AG04449 (cell line): ENCODE results near the gene ZNG1F.
"Not testable (repeated sequence)": the region's sequence is repeated elsewhere in the genome, so short reads cannot be mapped to it uniquely, and the experiment has no call there.

Experiments
- CTCF ChIA-PET: fragments of 350-600 bp; formaldehyde crosslinking; extraction: SDS; loops from one replicate; lab custom pipeline; 2021; ENCODE audit warnings: antibody characterized with exemption; lab: Yijun Ruan, JAX
- POLR2A ChIA-PET: fragments of 400-600, 350-600 bp; formaldehyde crosslinking; extraction: SDS; loops from one replicate; lab custom pipeline; 2020; ENCODE audit warnings: antibody characterized with exemption, inconsistent platforms; lab: Yijun Ruan, JAX
- DNase-seq: peaks from one replicate; pipeline ENCODE4 v3.0.0-alpha.2; 2010; ENCODE audit warnings: low read depth, low spot score
- H3K4me3 ChIP-seq: 2 replicates; pipeline ENCODE4 v1.5.1; 2011; ENCODE audit warnings: low read depth, mild to moderate bottlenecking, control low read depth, low read length

The ZNG1F gene

DNA sequence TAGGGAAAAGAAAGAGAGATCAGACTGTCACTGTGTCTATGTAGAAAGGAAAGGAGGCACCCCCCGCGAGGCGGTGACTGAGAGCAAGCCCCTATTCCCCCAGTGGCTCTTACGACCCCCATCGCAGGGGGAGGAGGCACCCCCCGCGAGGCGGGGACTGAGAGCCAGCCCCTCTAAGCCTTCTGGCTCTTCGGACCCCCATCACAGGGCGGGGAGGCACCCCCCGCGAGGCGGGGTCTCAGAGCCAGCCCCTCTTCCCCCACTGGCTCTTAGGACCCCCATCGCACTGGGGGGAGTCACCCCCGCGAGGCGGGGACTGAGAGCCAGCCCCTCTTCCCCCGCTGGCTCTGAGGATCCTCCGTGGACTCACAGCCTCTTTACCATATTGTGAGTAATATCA, 84.6 kb downstream of the ZNG1F start:
- POLR2A ChIA-PET, DNase-seq, CTCF ChIA-PET, H3K4me3 ChIP-seq: not testable (repeated sequence)

DNA sequence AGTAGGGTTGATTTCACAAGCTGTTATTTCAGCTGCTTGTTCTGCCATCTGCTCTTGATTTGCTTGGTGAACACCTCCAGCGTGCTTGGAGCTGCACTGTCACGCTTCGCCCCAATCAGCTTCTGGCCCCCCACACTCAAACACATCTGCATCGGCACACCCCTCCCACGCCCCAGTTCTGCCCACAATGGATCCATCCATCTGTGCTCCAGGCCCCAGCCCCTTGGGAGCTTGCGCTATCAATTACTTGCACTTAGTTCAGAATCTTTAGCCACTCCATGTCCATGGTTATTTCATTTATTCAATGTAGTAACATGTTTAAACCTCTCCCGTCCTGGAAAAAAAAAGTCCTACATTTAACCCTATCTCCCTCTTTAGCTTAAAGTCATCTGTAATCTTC, 88.6 kb downstream of the ZNG1F start:
- H3K4me3 ChIP-seq, POLR2A ChIA-PET, CTCF ChIA-PET, DNase-seq: not testable (repeated sequence)

DNA sequence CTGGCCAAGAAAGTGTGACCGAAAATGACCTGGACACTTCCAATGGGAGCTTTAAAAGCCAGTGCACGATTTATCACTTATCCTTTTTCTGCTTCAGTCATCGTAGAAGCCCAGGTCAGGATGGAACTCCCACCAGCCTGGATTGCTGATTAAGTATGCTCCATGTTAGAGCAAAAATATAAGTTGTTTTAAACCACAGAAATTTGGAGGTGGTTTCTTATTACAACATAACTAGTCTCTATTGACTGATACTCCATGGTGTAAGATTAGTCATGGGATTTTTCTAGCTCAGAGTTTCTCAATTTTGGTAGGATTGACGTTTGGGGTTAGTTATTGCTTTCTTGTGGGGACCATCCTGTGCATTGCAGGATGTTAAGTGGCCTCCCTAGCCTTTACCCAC, 90.4 kb downstream of the ZNG1F start:
- CTCF ChIA-PET, H3K4me3 ChIP-seq, POLR2A ChIA-PET, DNase-seq: not testable (repeated sequence)

DNA sequence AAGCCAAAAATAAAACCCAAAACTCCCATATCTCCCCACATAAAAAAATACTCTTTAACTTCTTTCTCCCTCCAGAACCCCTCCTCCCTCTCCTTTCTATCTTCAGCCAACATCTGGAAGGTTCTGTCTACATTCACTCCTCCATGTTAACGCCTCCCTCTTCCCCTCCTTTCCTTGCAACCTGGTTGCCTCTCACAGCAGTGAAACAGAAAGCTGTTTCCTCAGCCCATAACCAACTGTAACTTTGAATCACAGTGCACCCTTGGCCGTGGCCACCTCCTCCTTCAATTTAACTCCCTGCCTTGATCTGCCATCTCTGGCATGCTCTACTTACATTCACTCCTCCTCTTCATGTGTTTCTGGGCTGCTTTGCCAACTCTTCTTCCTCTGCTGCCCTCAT, 94.1 kb downstream of the ZNG1F start:
- H3K4me3 ChIP-seq, CTCF ChIA-PET, POLR2A ChIA-PET, DNase-seq: not testable (repeated sequence)

DNA sequence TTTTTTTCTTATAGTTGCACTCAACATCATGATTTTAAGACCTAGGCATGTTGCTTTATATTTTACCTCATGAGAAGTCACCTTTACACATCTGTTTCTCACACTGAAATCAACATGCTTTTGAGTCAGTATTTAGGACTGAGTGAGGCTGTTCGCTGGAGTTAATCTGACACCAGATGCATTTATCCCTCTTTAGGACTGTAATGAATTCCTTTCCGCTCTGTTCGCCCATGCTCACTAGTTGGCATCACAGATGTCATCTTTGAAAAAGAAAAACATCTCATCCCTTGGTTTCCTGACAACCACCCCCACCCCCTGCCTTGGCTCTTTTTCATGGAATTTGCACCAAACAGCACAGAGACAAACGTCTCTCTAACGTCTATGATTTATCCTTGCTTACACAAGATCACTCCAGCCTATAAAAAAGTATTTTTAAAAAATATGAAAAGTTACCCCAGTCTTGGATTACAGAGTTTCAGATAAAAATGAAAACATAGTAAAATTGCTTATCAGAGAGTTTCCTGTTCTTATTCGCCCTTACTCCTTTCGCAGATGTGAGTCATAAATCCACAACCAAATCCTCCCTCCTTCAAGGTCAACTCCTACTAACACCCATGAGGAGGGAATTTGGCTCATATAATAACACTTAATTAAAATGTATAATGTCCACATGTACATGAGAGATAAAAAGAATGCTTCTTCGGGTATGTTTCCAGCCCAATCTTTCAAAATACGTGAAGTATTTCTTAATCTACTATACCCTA, 94.9 kb downstream of the ZNG1F start:
- H3K4me3 ChIP-seq, DNase-seq, POLR2A ChIA-PET: not testable (repeated sequence)

DNA sequence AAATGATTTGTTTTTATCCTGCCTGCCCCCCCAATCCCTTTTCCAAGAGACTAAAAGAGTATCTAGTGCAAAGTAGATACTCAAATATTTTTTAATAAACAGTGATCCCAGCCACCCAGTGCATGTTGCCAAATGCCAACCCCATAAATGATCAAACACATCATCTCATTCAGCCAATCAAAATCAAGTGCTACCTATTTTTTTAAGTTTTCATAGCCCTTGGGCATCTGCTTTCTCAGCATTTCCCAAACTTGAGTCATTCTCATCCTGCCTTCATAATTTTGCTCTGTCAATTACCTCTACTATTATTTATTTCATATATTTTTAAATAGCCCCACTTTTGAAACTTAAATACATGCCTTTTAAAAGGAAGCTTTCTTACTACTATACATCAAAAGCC, 98.2 kb downstream of the ZNG1F start:
- DNase-seq, CTCF ChIA-PET, H3K4me3 ChIP-seq, POLR2A ChIA-PET: not testable (repeated sequence)

More for the DNA sequence above, 94.9 kb downstream of the ZNG1F start:
- CTCF ChIA-PET = not testable (repeated sequence)

DNA sequence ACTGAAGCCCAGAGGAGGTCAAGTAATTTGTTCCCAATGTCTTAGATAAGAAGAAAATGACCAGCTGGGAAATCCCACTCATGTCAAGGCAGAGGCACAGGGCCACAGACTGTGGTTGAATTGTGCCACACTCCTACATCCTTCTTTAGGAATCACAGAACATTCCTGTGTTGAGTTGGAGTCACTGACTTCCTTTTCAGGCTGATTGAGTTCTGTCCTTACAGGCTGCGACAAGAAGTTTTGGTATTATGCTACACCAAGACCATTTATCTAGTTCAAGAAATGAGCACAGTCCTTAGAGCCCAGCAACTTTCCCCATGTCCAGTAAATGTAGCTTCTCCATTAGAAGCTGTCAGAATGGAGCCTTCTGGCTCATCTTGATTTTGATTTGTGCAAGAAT, 98.7 kb downstream of the ZNG1F start:
- CTCF ChIA-PET, POLR2A ChIA-PET, DNase-seq, H3K4me3 ChIP-seq: not testable (repeated sequence)

DNA sequence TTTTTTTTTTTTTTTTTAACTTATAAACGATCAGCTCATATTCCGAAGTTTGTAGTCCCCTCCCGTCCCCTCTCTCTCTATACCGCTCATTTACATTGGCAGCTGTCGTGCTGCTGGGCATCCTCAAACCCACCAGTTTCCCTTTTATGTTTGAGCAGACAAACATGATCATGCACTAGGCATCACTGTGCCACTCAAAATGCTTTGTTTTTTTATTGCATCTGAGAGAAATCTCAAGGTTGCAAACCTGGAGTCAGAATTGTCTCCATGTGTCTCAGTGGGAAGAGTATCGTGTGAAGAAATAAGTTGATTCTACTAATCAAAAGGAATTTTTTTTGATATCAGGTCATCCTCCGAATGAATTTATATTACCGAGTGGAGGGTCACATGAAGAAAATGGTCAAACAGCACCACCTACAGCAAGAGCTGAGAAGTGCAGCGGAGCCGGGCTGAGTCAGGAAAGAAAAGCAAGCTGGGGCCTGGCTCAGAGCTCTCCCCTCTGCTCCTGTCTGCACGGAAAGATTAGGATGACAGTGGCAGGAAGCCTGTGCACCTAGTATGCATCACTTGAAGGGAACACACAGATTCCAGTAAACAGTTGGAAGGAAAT, 100.6 kb downstream of the ZNG1F start:
- CTCF ChIA-PET = interaction anchor here (1.9 kb wide), 1 partner anchor 97 kb away, joined by 11 read pairs; no protein-coding TSS in a partner anchor
- H3K4me3 ChIP-seq, DNase-seq, POLR2A ChIA-PET: not testable (repeated sequence)

DNA sequence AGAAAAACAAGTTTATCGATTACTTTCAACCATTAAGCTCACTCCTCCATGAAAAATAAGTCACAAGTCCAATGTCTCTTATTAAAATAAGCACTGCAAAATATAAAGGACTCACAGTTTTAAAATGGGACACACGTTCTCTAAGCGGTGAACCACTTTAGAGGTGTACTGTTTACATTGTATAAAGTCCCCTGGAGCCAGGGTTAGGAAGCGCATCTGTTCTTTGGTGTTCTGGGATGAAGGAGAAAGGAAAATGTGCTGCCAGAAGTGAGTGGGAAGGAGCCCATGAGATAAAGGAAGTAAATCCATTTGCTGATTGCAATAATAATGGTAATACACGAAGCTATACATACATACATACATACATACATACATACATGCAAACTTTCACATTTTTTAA, 101.2 kb downstream of the ZNG1F start:
- CTCF ChIA-PET = interaction anchor here (1.9 kb wide), 1 partner anchor 96 kb away, joined by 11 read pairs; no protein-coding TSS in a partner anchor
- DNase-seq, H3K4me3 ChIP-seq, POLR2A ChIA-PET: not testable (repeated sequence)

DNA sequence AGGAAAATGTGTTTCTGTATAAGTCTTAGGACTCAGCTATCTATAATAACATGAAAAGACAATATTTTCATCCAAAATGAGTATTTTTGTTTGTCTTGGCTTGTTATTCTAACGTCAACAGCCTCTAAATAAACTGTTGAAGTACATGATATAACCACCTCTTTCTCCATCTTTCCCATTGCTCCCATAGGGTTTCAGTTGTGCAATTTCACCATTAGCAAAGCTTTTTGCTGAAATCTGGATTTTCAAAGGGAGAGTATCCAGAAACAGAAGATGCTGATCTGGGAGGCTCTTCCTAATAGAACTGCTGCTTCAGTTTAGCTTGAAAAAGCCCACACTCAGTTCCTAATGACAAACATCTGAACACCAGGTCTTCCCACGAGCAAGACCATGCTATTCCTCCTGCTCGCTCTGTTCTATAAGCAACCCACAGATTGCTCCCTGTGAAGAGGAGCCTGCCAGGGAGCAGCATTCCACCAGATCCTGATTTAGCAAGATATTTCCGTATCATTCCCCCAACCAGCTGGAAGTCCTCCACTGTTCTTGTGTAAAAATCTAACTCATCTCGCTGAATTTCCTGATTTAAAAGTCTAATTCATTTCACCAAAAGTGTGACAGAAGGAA, 101.8 kb downstream of the ZNG1F start:
- CTCF ChIA-PET = interaction anchor here (1.9 kb wide), 1 partner anchor 96 kb away, joined by 11 read pairs; no protein-coding TSS in a partner anchor
- DNase-seq, H3K4me3 ChIP-seq, POLR2A ChIA-PET: not testable (repeated sequence)

DNA sequence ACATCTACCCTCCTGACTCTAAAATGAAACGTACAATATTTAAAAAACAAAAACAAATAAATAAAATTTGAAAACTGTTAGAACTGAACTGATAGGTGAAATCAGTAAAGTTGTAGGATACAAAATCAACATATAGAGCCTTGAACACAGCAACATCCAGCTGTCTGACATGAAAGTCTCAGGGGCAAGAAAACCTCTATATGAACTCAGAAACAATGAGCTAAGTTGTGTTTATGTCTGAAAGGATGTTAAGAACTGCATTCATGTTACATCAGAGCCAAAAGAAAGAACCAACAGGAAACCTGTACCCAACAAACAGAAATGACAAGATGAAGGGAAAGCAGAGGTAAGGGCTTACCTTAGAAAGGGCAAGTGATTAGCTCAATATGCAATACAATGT, 102.4 kb downstream of the ZNG1F start:
- POLR2A ChIA-PET, DNase-seq, H3K4me3 ChIP-seq: not testable (repeated sequence)
- CTCF ChIA-PET = interaction anchor here (1.9 kb wide), 1 partner anchor 95 kb away, joined by 11 read pairs; no protein-coding TSS in a partner anchor

DNA sequence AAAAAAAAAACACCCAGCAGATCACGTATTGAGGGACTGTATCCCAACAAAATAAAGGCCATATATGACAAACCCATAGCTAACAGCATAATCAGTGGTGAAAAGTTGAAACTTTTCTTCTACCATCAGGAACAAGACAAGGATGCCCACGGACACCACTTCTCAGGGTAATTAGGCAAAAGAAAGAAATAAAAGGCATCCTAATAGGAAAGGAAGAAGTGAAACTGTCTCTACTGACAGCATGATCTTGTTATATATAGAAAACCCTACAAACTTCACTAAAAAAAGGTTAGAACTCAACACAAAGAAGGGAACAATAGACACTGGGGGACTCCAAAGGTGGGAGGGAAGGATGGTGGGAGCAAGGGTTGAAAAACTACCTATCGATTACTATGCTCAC, 102.9 kb downstream of the ZNG1F start:
- H3K4me3 ChIP-seq, DNase-seq, POLR2A ChIA-PET, CTCF ChIA-PET: not testable (repeated sequence)

DNA sequence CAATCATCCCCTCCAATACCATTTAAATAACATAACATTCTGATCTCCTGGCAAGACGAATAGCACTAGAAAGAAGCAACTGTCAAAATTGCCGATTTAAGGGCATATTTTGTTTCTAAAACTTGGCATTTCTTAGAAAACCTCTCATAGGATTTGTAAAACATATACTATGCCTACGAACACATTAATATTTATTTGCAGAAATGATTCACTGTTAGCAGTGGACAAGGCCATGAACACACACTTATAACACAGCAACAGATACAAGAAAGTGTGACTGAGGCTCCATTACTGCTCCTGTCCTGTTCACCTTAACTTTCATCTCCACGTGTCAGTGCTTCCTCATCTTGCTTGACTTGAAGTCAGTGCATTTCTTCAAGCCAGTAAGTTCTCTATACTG, 106.8 kb downstream of the ZNG1F start:
- DNase-seq, POLR2A ChIA-PET, CTCF ChIA-PET, H3K4me3 ChIP-seq: not testable (repeated sequence)
